Pancreas (tissue), 10 donors: Measurements from ENCODE around the gene FANK1. TPM values are rescaled to one million over a fixed set of nuclear protein-coding genes. Genes with fewer than 3 reads are reported as not detected.

Experiments
- ATAC-seq, 4 donors: fragments of 200-7000 bp; cut with Tn5 transposase; one replicate each; pipeline versions ENCODE4 v1.8.0 to v1.9.1; 2020; ENCODE audit warnings: mild to moderate bottlenecking in 4 of 4, moderate library complexity in 4 of 4
- DNase-seq, 6 donors: peaks; one replicate each; pipeline ENCODE4 v3.0.0-alpha.2; 2020
- FAIRE-seq: peaks from 2 replicates; lab custom pipeline; 2012; peaks lifted over from hg19 to GRCh38; lab: Jason Lieb, UNC
- H3K27ac ChIP-seq, 4 donors: fragments of 200-600 bp; sonication (generic); 1 replicate in 3 of 4; 2 replicates in 1 of 4; pipeline versions ENCODE4 v1.5.0 to v1.8.0; 2020
- H3K27me3 ChIP-seq, 4 donors: fragments of 200-600 bp; one replicate each; pipeline ENCODE4 v1.8.0; 2021
- H3K36me3 ChIP-seq, 3 donors: fragments of 200-600 bp; sonication (generic) in 1 of 3; one replicate each; pipeline versions ENCODE4 v1.5.0 to v1.8.0; 2020 to 2021
- H3K4me1 ChIP-seq, 3 donors: fragments of 200-600 bp; one replicate each; pipeline ENCODE4 v1.8.0; 2021
- H3K4me3 ChIP-seq, 4 donors: fragments of 200-600 bp; sonication (generic) in 2 of 4; one replicate each; pipeline versions ENCODE4 v1.5.0 to v1.8.0; 2020 to 2021
- H3K9me3 ChIP-seq, 4 donors: fragments of 200-600 bp; one replicate each; pipeline ENCODE4 v1.8.0; 2021
- CTCF ChIP-seq, 4 donors: fragments of 200-600 bp; sonication (generic) in 3 of 4; IDR thresholded peaks; one replicate each; pipeline versions ENCODE4 v1.5.0 to v1.8.0; 2021; ENCODE audit warnings: antibody characterized with exemption in 4 of 4
- WGBS, 2 donors: extraction: QIAGEN DNeasy Blood & Tissue Kit; methylation state at CpG; one replicate each; pipeline ENCODE4 v1.1.7; 2013; 5-methylcytosine and 5-hydroxymethylcytosine counted together
- intact Hi-C, 3 donors: fragments of 100-400 bp; cut with DNase I; formaldehyde crosslinking; loops; one replicate each; pipeline versions ENCODE4 v1.11.1 to v1.14.2; 2022
- polyA plus RNA-seq, 2 donors: library from polyadenylated mRNA; stranded (reverse); fragments of 200-250 nt; gene quantifications; one replicate each; pipeline ENCODE4 v1.2.3, GENCODE V29; 2013
- total RNA-seq, 6 donors: library from RNA; stranded (reverse); fragmentation: NEBNext Ultra II Directional in 4 of 6; extraction: Animal tissue kit (Norgen Biotek cat#: 25700) in 4 of 6; gene quantifications; one replicate each; pipeline versions ENCODE4 v1.2.1 to v1.2.4, GENCODE V29; 2021 to 2023
- donor health status: healthy with polysubstance abuse.
- donor health status: DM: no; HTN: no; CAD: no; lungs with moderate emphysema.
- donor health status: DM: no; HTN: no; CAD: no.
- donor health status: control.
- donor health status: control.
- donor health status: Bipolar disorder and iron deficiency.
- donor health status: DM: yes; HTN: yes; CAD: no.
- donor health status: DM: no; HTN: no; CAD: no.
- donor health status: DM: no; HTN: no; CAD: no.
- donor health status: DM: yes; HTN: yes; CAD: no.

Gene FANK1
- total and polyA plus RNA-seq, 8 donors, result 1.6 to 13.2 (median 3.2) TPM

GRCh38 chr10:125928928-125929585, 32.7 kb downstream of the FANK1 start:
- Histone ChIP-seq H3K4me3 (no peak overlapping the region), H3K9me3 (no peaks in the 10 kb centered on the region), H3K27ac (peak overlapping the region in 1 of 4 donors; percentile 17), H3K36me3 (no peaks in the 10 kb centered on the region), H3K4me1 (peaks cover 0 to 4% (median 0%) of the 10 kb centered on the region in 3 donors), H3K27me3 (no peaks in the 10 kb centered on the region)
- FAIRE-seq, result no peak
- intact Hi-C loops, result no loop called here
- DNase-seq, result no peak
- WGBS, 2 donors, result 51 to 56% methylated on average over 7 of the region's 7 CpGs
- peak in 3 of 4 donors; percentile 31 to 59 (median 44) for ATAC-seq
- TF ChIP-seq CTCF (IDR thresholded peaks at IDR 0.05), result no peak

- FAIRE-seq (no peak), ATAC-seq (peak in 1 of 4 donors; percentile 9), DNase-seq (no peak)
- H3K9me3 ChIP-seq, result no peaks in the 10 kb centered on the region
- peak overlapping the region in 1 of 4 donors; percentile 17 for H3K27ac ChIP-seq
- no peaks in the 10 kb centered on the region for H3K36me3 ChIP-seq
- no peak for TF ChIP-seq CTCF (IDR thresholded peaks at IDR 0.05)
- 78 to 89% methylated on average over 4 of the region's 4 CpGs for whole genome bisulfite sequencing, 2 donors
- intact Hi-C loops, result no loop called here
- no peak overlapping the region for H3K4me3 ChIP-seq
- H3K4me1 ChIP-seq, result peaks cover 0 to 4% (median 0%) of the 10 kb centered on the region in 3 donors
- H3K27me3 ChIP-seq, result no peaks in the 10 kb centered on the region
Measured at GRCh38 chr10:125929618-125930017, 33.3 kb downstream of the FANK1 start.

DNA sequence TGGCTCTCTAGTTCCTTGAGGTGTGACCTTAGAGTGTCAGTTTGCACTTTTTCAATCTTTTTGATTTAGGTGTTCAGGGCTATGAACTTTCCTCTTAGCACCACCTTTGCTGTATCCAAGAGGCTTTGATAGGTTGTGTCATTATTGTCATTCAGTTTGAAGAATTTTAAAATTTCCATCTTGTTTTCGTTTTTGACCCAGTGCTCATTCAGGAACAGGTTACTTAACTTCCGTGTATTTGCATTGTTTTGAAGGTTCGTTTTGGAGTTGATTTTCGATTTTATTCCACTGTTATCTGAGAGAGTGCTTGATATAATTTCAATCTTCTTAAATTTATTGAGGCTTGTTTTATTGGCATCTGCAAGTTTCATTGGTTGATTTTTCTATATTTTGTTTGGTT, 37.3 kb downstream of the FANK1 start:
- DNase-seq, result no peak
- ATAC-seq, result no peak
- no peak for FAIRE-seq
- intact Hi-C loops, result no loop called here
- no peaks in the 10 kb centered on the region for H3K9me3 ChIP-seq
- no peak for TF ChIP-seq CTCF (IDR thresholded peaks at IDR 0.05)
- no peaks in the 10 kb centered on the region for H3K36me3 ChIP-seq
- no peak overlapping the region for H3K4me3 ChIP-seq
- WGBS, 2 donors, result 45 to 46% methylated on average over 4 of the region's 4 CpGs
- H3K4me1 ChIP-seq, result no peaks in the 10 kb centered on the region
- H3K27me3 ChIP-seq, result no peaks in the 10 kb centered on the region
- no peak overlapping the region for H3K27ac ChIP-seq

DNA sequence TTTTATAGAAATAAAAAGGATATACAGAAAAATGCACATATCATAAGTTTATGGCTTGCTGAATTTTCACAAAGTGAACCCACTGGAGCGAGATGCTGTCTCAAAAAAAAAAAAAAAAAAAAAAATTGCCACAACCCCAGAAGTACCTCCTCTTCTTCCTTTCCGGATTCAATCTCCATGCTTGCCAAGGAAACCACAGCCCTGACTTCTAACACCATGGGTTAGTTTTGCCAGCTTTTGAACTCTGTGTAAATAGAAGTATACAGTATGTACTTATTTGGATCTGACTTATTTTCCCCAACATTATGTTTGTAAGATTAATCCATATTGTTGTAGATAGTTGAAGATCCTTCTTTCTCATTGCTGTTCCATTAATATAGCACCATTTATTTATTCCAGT, 40.0 kb downstream of the FANK1 start:
- Histone ChIP-seq H3K27ac (no peak overlapping the region), H3K4me3 (no peak overlapping the region), H3K9me3 (no peaks in the 10 kb centered on the region), H3K36me3 (no peaks in the 10 kb centered on the region), H3K4me1 (peaks cover 0 to 5% (median 4%) of the 10 kb centered on the region in 3 donors), H3K27me3 (no peaks in the 10 kb centered on the region)
- no peak for FAIRE-seq
- TF ChIP-seq CTCF (IDR thresholded peaks at IDR 0.05), result no peak
- DNase-seq, result no peak
- 75 to 80% methylated on average over 2 of the region's 2 CpGs for WGBS, 2 donors
- no peak for ATAC-seq
- intact Hi-C loops, result no loop called here

GRCh38 chr10:125940515-125940914, 44.2 kb downstream of the FANK1 start:
- ATAC-seq (peak in 2 of 4 donors; percentile 47 to 57), FAIRE-seq (no peak), DNase-seq (peak in 4 of 6 donors; percentile 23 to 38 (median 26))
- 22 to 31% methylated on average over 13 of the region's 13 CpGs for WGBS, 2 donors
- Histone ChIP-seq H3K36me3 (no peaks in the 10 kb centered on the region), H3K4me1 (peaks cover 0 to 5% (median 5%) of the 10 kb centered on the region in 3 donors), H3K27ac (peak overlapping the region; percentile 3 to 18 (median 8)), H3K9me3 (no peaks in the 10 kb centered on the region), H3K4me3 (peak overlapping the region in 2 of 4 donors; percentile 14 to 15), H3K27me3 (no peaks in the 10 kb centered on the region)
- intact Hi-C loops, result no loop called here
- TF ChIP-seq CTCF (IDR thresholded peaks at IDR 0.05), result no peak
